ENCODE data around the gene PIK3CA. TPM values are rescaled to one million over a fixed set of nuclear protein-coding genes. Genes with fewer than 3 reads are reported as not detected.

The PIK3CA gene
- polyA plus RNA-seq, 3 donors, result 7.4 to 9.5 (median 9.4) TPM

DNA sequence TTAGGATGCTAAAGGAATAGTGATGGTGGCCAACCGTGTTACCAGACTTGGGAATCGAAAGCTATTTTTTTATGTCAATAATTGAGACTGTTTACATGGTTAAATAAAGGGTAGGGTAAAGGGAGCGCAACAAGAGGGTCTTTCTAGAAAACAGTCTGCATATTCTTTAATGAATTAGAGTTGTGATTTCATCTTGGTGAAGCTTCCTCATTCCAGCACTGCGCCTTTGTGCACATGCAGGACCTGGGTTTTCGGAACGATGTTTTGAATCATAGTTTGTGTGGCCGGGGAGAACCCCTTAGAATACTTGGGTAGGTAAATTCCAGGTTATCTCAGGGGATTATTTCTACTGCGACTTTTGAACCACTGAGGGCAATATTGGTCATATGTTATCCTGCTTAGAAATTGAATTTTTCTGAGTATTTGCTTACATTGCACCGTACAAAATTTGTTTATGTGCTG lies 1.3 kb downstream of the PIK3CA start:
- intact Hi-C loops (cut with micrococcal nuclease), result loop anchor here (5.0 to 10.0 kb wide), 5 partner anchors 33 to 305 kb away; partner anchors contain the start of genes MFN1 (in 2 of the 2), GNB4 (in 1 of the 2) and ZNF639 (in 1 of the 2)
- Mint-ChIP-seq H3K36me3 (no peaks in the 10 kb centered on the region), H3K27ac (peak overlapping the region in 6 of 7 donors; percentile 68 to 93 (median 88)), H3K4me1 (peaks cover 29% of the 10 kb centered on the region), H3K9me3 (no peaks in the 10 kb centered on the region), H3K4me3 (peak overlapping the region; percentile 93 to 96), H3K27me3 (ENCODE audit: low read depth in 3 of 3) (peaks cover 0 to 2% (median 2%) of the 10 kb centered on the region in 3 donors)
- TF ChIP-seq, protein P1, sequence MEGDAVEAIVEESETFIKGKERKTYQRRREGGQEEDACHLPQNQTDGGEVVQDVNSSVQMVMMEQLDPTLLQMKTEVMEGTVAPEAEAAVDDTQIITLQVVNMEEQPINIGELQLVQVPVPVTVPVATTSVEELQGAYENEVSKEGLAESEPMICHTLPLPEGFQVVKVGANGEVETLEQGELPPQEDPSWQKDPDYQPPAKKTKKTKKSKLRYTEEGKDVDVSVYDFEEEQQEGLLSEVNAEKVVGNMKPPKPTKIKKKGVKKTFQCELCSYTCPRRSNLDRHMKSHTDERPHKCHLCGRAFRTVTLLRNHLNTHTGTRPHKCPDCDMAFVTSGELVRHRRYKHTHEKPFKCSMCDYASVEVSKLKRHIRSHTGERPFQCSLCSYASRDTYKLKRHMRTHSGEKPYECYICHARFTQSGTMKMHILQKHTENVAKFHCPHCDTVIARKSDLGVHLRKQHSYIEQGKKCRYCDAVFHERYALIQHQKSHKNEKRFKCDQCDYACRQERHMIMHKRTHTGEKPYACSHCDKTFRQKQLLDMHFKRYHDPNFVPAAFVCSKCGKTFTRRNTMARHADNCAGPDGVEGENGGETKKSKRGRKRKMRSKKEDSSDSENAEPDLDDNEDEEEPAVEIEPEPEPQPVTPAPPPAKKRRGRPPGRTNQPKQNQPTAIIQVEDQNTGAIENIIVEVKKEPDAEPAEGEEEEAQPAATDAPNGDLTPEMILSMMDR (IDR thresholded peaks at IDR 0.05), result no peak
- Histone ChIP-seq H4K20me1 (ENCODE audit: insufficient read depth, low read length) (peaks cover 46% of the 10 kb centered on the region), H3K9ac (ENCODE audit: insufficient read depth, low read length, poor library complexity, severe bottlenecking) (peak overlapping the region; percentile 94), H3K4me3 (replicated peaks in 1 of 3; ENCODE audit: low read depth in 2 of 3, low read length in 3 of 3) (peak overlapping the region; percentile 94 to 99 (median 99)), H3K79me2 (ENCODE audit: insufficient read depth, low read length) (peaks cover 60% of the 10 kb centered on the region), H3K9me3 (replicated peaks in 1 of 2; ENCODE audit: control insufficient read depth in 1 of 2, insufficient read depth in 1 of 2, low read length in 2 of 2) (no peaks in the 10 kb centered on the region), H3K27me3 (ENCODE audit: control insufficient read depth in 2 of 2, insufficient read depth in 2 of 2, low read length in 2 of 2) (no peaks in the 10 kb centered on the region), H3K4me2 (replicated peaks; ENCODE audit: extremely low read depth, low read length, poor library complexity, severe bottlenecking) (peak overlapping the region; percentile 94), H3K36me3 (replicated peaks in 1 of 2; ENCODE audit: control insufficient read depth in 1 of 2, insufficient read depth in 2 of 2, low read length in 2 of 2) (no peaks in the 10 kb centered on the region), H3K4me1 (ENCODE audit: control insufficient read depth in 1 of 2, insufficient read depth in 2 of 2, low read length in 2 of 2) (peaks cover 14 to 15% of the 10 kb centered on the region in 2 donors), H3K27ac (ENCODE audit: low read depth in 1 of 2, low read length in 2 of 2) (peak overlapping the region; percentile 91 to 96), H2AFZ (ENCODE audit: insufficient read depth, low read depth, low read length, poor library complexity, severe bottlenecking) (peak overlapping the region; percentile 95)
- 2% methylated on average over 8 of the region's 9 CpGs for WGBS (ENCODE audit: insufficient coverage)
- DNase-seq, result peak; percentile 34 to 79 (median 47)

DNA sequence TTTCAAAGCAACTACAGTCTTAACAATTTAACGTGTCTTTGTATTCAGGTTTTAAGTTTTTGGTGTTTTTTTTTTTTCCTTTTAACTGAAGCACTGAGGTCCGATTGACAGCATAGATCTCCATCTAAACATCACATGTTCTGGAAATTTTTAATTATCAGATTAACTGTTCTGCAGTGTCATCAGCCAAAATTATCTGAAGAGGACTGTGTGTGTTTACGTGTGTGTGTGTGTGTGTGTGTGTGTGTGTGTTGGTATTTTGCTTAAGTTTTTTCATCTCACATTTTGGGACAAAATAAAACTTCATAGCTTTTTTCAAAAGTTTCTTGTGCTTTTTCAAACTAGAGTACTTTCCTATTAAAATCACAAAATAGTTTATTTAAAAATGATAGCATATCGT lies 1.8 kb downstream of the PIK3CA start:
- no peak for DNase-seq
- Histone ChIP-seq H3K4me3 (replicated peaks in 1 of 3; ENCODE audit: low read depth in 2 of 3, low read length in 3 of 3) (peak overlapping the region in 2 of 3 experiments; percentile 99), H3K9ac (ENCODE audit: insufficient read depth, low read length, poor library complexity, severe bottlenecking) (peak overlapping the region; percentile 94), H3K27me3 (ENCODE audit: control insufficient read depth in 2 of 2, insufficient read depth in 2 of 2, low read length in 2 of 2) (no peaks in the 10 kb centered on the region), H3K4me2 (replicated peaks; ENCODE audit: extremely low read depth, low read length, poor library complexity, severe bottlenecking) (peak overlapping the region; percentile 94), H3K79me2 (ENCODE audit: insufficient read depth, low read length) (peaks cover 66% of the 10 kb centered on the region), H3K4me1 (ENCODE audit: control insufficient read depth in 1 of 2, insufficient read depth in 2 of 2, low read length in 2 of 2) (peaks cover 14 to 15% of the 10 kb centered on the region in 2 donors), H3K9me3 (replicated peaks in 1 of 2; ENCODE audit: control insufficient read depth in 1 of 2, insufficient read depth in 1 of 2, low read length in 2 of 2) (no peaks in the 10 kb centered on the region), H4K20me1 (ENCODE audit: insufficient read depth, low read length) (peaks cover 50% of the 10 kb centered on the region), H2AFZ (ENCODE audit: insufficient read depth, low read depth, low read length, poor library complexity, severe bottlenecking) (peak overlapping the region; percentile 95), H3K36me3 (replicated peaks in 1 of 2; ENCODE audit: control insufficient read depth in 1 of 2, insufficient read depth in 2 of 2, low read length in 2 of 2) (no peaks in the 10 kb centered on the region), H3K27ac (ENCODE audit: low read depth in 1 of 2, low read length in 2 of 2) (no peak overlapping the region)
- peaks cover 0 to 2% (median 2%) of the 10 kb centered on the region in 3 donors for H3K27me3 Mint-ChIP-seq (ENCODE audit: low read depth in 3 of 3)
- H3K4me3 Mint-ChIP-seq, result peak overlapping the region; percentile 93 to 96
- TF ChIP-seq, protein P1 (IDR thresholded peaks at IDR 0.05), result no peak
- H3K4me1 Mint-ChIP-seq, result peaks cover 29% of the 10 kb centered on the region
- intact Hi-C loops (cut with micrococcal nuclease), result loop anchor here (5.0 to 10.0 kb wide), 5 partner anchors 32 to 305 kb away; partner anchors contain the start of genes MFN1 (in 2 of the 2), GNB4 (in 1 of the 2) and ZNF639 (in 1 of the 2)
- no peak overlapping the region for H3K27ac Mint-ChIP-seq
- no CpG with 5 or more reads among the region's 4 CpGs for WGBS (ENCODE audit: insufficient coverage)
- no peaks in the 10 kb centered on the region for H3K36me3 Mint-ChIP-seq
- H3K9me3 Mint-ChIP-seq, result no peaks in the 10 kb centered on the region

Measured in CD14-positive monocyte (primary cell).